Fibroblast of lung (primary cell): ENCODE data around the gene GNA12.

Experiments used
- EZH2 ChIP-seq: IDR thresholded peaks from 2 replicates; pipeline ENCODE4 v1.5.1; 2012; ENCODE audit warnings: low read length, control low read depth, mild to moderate bottlenecking; ENCODE audit errors: missing control alignments
- TF ChIP-seq, protein P1 (sequence below), 2 donors: IDR thresholded peaks in 1 of 2; conservative IDR thresholded peaks in 1 of 2; 1 replicate in 1 of 2; 2 replicates in 1 of 2; pipeline ENCODE4 v1.5.1; 2011 to 2012; ENCODE audit warnings: low read length in 2 of 2, control low read depth in 1 of 2, inconsistent platforms in 1 of 2, low read depth in 1 of 2, mild to moderate bottlenecking in 1 of 2

GRCh38 chr7:2689343-2689847 is 154.7 kb downstream of the GNA12 start:
- TF ChIP-seq, protein P1, sequence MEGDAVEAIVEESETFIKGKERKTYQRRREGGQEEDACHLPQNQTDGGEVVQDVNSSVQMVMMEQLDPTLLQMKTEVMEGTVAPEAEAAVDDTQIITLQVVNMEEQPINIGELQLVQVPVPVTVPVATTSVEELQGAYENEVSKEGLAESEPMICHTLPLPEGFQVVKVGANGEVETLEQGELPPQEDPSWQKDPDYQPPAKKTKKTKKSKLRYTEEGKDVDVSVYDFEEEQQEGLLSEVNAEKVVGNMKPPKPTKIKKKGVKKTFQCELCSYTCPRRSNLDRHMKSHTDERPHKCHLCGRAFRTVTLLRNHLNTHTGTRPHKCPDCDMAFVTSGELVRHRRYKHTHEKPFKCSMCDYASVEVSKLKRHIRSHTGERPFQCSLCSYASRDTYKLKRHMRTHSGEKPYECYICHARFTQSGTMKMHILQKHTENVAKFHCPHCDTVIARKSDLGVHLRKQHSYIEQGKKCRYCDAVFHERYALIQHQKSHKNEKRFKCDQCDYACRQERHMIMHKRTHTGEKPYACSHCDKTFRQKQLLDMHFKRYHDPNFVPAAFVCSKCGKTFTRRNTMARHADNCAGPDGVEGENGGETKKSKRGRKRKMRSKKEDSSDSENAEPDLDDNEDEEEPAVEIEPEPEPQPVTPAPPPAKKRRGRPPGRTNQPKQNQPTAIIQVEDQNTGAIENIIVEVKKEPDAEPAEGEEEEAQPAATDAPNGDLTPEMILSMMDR (conservative IDR thresholded peaks at IDR 0.05 in 1 of 2, IDR thresholded peaks at IDR 0.05 in 1 of 2; ENCODE audit: low read depth in 1 of 2, low read length in 2 of 2): no peak
- TF ChIP-seq EZH2: no peak
